ENCODE results near the gene EPHA6.

The EPHA6 gene

GRCh38 chr3:97778152-97778551 lies 963.8 kb downstream of the EPHA6 start:
- no peak for DNase-seq (ENCODE audit: low read depth)
- no peak for TF ChIP-seq CTCF (conservative IDR thresholded peaks at IDR 0.05; ENCODE audit: low read length)
- H3K4me3 ChIP-seq (ENCODE audit: low read length) = no peak overlapping the region

GRCh38 chr3:97793420-97794019 lies 979.1 kb downstream of the EPHA6 start:
- no peak overlapping the region for H3K4me3 ChIP-seq (ENCODE audit: low read length)
- peak; percentile 55 for DNase-seq (ENCODE audit: low read depth)
- peak; percentile 85 for TF ChIP-seq CTCF (conservative IDR thresholded peaks at IDR 0.05; ENCODE audit: low read length)

GRCh38 chr3:97795951-97796350 lies 981.6 kb downstream of the EPHA6 start:
- TF ChIP-seq CTCF (conservative IDR thresholded peaks at IDR 0.05; ENCODE audit: low read length) = no peak
- no peak for DNase-seq (ENCODE audit: low read depth)
- H3K4me3 ChIP-seq (ENCODE audit: low read length) = no peak overlapping the region
